Activated CD4-positive, CD25-positive, alpha-beta regulatory T cell treated with anti-CD3 and anti-CD28 coated beads, Interleukin-2, amount 50 U/mL, for 16 hours (primary cell): ENCODE measurements around the gene CPLANE2.
"Not testable (repeated sequence)": the region's sequence is repeated elsewhere in the genome, so short reads cannot be mapped to it uniquely, and the experiment has no call there.

ENCODE experiments used
- DNase-seq: peaks from one replicate; pipeline ENCODE4 v3.0.0-alpha.2; 2020; ENCODE audit warnings: low read depth, low spot score

Gene CPLANE2

DNA sequence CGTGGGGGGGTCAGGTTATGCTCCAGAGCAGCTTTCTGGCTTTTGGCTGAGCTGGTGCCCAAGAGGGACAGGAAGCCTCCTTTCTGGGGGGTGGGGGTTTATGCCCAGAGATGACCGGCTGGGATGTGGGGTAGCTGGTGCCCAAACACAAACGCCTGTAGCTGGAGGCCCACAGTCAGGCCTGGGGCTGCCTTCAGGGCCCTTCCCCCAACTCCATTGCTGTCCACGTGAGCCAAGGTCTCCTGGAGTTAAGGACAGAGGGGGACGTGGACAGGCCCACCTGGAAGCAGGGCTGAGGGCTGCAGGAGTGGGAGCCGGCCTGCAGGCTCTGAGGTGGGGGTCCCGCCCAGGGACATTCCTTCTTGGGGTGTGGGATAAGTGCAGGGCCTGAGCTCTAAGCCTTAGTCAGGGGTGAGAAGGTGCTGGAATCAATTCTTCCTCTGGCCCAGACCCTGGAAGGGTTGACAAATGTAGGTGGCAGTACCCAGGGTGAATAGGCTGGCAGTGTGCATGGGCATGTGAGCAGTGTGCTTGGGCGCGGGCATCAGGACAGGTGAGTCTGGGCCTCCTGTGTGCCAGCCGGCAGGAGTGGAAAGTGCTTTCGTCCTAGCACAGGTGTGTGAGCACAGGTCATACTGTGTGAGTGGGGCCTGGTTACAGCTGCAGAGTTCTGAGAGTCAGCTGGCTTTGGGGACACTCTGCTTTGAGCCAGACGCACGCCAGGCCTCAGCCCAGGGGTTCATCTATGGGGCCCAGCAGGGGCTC lies 6.8 kb downstream of the CPLANE2 start:
- DNase-seq, result no peak

DNA sequence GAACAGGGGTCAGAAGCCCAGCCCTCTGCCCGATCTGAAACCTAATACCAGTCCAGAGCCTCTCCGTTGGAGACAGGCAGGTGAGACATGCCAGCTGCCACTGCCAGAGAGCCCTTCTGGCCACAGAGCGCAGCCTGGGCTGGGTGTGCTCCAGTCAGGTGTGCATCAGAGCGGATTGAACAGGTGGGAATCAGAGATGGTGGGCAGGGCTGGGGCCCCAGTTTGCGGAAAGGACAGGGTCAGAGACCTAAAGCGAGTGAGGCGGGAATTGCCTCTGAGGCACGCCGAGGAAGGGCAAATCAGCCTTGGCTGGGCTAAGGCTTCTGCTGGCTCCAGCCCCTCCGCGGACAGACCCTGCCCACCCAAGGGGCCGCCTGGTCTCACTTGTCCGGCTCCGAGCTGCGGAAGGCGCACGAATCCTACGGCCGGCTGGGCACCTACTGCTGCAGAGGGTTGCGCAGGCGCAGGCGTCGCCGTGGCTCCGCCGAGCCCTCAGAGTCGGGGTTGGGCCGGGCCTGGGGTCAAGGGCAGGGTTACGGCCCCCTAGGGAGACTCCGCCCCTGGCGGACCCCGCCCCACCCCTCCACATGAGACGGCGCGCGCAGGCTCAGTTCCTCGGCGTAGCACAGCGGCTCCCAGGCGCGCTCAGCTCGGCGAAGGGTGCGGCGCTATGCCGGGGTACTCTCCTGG lies 10.3 kb downstream of the CPLANE2 start:
- DNase-seq, result no peak

DNA sequence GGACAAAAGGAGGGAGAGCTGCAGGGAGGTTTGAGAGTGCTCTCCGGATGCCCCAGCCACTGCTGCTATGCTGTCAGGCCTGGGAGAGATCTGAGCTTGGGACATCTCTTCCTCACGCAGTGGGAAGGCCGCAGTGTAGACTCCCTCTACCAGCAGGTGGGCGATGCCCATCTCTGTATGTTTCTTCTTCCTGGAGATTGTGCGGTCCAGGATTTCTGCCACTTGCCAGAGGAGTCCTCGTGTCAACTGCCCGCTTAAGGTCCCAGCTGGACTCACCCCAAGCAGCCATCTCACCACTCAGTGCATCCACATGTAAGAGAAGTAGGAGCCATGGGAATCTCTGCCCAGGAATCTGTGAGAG lies 10.9 kb downstream of the CPLANE2 start:
- no peak for DNase-seq

DNA sequence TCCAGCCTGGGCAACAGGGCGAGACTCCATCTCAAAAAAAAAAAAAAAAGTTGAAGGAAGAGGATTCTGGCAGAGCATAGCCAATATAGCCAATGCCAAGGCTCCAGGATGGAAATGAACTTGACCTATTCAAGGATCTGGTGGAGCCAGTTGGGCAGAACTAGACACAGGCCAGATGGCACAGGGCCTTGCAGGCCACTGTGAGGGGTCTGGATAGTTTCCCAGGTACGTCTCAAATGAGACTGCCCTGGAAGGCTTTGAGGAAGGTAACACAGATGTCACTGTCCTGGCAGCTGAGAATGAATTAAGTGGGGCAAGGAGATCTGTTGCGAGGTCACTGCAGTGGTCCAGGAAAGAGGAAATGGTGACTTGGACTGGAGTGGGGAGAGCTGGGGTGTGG lies 12.5 kb downstream of the CPLANE2 start:
- no peak for DNase-seq

DNA sequence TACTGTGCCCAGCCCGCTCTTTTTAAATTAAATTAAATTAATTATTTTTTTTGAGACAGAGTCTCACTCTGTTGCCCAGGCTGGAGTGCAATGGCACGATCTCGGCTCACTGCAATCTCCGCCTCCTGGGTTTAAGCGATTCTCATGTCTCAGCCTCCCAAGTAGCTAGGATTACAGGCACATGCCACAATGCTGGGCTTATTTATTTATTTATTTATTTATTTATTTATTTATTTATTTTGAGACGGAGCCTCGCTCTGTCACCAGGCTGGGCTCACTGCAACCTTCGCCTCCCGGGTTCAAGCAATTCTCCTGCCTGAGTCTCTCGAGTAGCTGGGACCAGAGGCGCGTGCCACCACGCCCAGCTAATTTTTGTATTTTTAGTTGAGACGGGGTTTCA lies 14.3 kb downstream of the CPLANE2 start:
- not testable (repeated sequence) for DNase-seq

DNA sequence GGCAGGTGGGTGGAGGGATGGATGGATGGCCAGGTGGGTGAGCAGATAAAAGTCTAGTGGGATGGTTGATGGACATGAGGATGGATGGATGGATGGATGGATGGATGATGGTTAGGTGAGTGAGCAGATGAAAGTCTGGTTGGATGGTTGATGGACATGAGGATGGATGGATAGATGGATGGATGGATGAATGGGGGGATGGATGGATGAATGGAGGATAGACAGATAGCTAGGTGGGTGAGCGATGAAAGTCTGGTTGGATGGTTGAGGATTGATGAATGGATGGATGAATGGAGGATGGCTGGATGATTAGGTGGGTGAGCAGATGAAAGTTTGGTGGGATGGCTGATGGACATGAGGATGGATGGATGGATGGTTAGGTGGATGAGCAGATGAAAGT lies 15.5 kb downstream of the CPLANE2 start:
- no peak for DNase-seq

DNA sequence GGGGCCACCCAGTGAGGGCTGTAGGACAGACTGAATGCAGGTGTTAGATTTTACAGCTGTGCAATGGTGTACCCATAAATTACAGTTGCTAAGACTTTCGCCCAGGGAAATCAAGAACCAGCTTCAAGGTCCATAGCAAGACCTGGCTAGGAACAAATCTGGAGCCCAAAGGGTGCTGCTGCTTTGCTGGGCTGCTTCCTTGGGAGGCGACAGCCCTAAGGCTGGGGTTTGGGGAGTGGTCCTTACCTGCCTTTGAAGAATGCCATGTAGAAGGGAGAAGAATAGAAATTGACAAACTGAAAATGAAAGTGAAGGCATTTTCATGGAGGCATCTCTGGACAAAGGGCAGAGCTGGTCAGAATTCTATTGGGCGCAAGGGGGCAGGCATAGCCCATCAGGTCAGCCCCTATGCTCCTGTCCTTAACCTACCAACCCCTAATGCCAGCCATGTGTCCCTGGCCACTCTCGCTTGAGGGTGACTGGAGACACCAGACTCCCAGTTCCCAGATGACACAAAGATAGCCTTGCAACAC lies 16.9 kb downstream of the CPLANE2 start:
- DNase-seq, result no peak

DNA sequence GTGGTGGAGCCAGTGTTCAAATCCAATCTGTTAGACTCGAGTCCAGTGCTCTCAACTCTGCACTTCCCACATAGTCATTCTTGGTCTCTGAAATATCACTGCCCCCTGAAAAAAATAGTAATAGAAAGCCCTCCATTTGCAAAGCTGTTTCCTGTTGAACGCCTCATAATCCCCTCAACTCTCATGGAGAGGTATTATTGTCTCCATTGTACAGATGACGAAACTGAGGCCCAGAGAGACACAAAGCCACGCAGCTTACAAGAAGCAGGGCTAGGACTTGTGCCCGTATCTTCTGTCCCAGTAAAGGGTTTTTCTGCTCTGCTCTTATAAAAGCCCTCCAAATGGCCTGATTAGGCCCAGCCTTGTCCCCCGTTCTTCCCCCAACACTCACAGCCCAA lies 18.3 kb downstream of the CPLANE2 start:
- no peak for DNase-seq

DNA sequence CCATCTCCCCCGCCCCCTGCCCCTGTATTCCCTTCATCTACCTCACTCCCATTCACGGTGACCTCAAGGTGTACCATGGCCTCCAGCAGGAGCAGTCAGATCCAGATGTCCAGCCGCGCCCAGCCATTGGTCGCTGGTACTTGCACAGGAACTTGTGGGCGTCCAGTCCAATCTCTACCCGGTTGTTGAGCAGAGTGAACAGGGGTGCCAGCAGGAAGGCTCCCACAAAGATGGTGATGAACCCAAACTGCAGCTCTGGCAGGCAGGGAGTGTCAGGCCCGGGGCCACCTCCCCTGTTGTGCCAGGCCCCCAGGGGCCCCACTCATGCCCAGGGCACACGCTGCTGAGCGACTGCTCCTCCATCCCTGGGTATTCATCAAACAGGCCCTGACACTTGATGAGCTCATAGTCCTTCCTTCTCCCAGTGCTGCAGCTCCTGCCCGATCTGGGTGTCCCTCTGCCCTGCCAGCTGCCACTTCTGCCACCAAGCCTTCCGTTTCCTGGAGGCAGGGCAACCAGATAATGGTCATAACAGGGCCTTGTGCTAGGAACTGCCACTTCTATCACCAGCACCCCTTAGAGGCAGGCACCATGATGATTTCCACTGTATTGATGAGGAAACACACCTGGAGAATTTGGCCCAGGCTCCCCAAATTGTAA lies 18.8 kb downstream of the CPLANE2 start:
- DNase-seq, result no peak

DNA sequence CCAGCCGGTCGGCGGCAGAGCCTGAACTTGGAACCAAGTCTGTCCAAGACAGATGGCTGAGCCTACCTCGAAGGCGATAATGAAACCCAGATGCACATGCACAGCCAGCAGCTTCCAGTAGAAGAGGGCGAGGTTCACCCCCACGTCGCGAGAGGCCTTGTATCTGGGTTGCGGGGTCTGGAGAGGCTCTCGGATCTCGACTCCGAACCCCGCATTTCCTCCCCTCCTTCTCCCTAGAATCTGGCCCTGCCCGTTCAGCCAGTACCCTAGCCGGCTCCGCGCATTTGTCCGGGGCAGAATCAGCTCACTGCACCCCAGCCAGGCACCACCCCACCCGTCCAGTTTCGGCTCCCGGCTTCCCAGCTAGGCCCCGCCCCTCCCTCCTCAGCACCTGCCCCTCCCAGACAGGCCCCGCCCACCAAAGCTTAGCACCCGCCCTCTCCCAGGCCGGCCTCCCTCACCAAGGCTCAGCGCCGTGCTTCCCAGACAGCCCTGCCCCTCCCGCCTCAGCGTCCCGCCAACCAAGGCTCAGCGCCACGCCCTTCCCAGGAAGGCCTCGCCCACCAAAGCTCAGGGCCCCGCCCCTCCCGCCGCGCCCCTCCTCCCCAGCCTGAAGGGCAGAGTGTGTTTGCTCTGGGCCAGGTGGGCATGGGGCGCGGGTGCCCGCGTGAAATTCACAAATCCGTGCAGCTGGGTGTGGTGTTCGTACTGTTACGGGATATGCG lies 19.8 kb downstream of the CPLANE2 start:
- peak; percentile 75 for DNase-seq

DNA sequence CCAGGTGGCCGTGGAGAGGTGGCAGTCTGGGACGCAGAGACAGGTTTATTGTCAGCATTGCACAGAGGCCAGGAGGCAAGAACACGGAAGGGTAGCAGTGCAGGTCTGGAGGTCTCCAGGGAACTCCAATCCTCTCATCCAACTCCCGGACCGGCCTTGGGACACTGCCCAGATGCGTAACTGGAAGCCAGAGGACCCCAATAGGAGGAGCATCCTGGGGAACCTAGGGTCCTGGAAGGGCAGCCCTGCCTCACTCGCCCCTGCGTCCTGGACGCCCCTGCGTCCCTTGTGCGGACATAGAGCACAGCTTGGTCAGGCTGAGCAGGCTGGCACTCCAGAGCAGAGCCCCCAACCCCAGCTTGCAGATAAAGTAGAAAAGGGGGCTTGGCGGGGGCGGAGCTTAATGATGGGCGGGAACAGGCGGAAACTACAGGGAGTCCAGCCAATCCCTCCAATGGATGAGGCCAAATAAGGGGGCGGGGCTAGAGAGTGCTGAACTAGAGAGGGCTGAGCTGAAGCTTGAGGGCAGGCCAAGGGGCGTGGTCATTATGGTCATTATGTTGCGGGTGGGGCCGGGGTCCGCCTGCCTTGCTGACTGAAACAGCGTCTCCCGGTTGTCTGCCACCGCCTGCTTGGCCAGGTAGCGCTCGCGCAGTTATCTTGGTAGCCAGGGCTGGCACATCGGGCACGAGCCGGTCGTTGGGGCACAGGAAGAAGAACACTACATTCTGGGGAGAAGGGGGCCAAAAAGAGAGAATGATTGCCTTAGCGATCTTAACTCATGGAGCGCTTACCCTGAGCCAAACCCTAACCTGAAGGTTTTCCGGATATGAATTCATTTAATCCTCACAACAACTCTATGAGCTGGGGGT lies 20.9 kb downstream of the CPLANE2 start:
- no peak for DNase-seq

DNA sequence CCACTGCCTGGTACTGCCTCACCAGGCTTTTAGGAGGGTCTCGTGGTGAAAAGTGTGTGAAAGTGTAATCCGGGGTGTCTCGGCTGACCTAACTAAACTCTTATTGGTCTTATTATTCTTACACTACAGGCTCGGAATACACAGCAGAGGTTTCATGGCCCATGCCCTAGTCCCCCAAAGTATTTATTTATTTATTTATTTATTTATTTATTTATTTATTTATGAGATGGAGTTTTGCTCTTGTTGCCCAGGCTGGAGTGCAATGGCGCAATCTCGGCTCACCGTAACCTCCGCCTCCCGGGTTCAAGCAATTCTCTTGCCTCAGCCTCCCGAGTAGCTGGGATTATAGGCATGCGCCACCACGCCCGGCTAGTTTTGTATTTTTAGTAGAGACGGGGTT lies 21.7 kb downstream of the CPLANE2 start:
- not testable (repeated sequence) for DNase-seq

DNA sequence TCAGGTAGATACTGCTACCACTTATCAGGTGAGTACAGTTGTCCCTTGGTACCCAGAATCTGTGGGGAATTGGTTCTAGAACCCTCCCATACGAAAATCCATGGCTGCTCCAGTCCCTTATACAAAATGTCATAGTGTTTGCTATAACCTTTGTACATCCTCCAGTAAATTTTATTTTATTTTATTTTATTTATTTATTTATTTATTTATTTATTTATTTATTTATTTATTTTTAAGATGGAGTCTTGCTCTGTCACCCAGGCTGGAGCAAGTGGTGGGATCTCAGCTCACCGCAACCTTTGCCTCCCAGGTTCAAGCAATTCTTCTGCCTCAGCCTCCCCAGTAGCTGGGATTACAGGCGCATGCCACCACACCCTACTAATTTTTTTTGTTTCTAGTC lies 23.4 kb downstream of the CPLANE2 start:
- DNase-seq, result not testable (repeated sequence)

DNA sequence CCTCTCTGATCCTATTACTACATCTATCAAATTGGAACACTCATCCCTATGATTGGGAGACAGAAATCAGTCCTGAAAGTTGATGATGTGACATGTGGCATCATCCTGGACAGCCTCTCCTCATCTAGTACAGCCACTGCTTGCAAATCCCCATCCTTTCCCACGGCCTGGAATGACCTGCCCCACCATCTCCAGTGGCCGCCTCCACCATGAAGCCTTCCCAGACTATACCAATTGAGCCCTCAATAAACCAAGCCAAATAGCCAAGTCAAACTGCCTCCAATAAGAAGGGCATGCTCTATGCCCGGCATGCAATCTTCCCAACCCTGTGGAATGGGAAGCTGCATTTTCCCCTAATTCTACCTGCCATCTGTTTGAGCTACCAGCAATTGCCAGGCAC lies 24.0 kb downstream of the CPLANE2 start:
- DNase-seq, result no peak

DNA sequence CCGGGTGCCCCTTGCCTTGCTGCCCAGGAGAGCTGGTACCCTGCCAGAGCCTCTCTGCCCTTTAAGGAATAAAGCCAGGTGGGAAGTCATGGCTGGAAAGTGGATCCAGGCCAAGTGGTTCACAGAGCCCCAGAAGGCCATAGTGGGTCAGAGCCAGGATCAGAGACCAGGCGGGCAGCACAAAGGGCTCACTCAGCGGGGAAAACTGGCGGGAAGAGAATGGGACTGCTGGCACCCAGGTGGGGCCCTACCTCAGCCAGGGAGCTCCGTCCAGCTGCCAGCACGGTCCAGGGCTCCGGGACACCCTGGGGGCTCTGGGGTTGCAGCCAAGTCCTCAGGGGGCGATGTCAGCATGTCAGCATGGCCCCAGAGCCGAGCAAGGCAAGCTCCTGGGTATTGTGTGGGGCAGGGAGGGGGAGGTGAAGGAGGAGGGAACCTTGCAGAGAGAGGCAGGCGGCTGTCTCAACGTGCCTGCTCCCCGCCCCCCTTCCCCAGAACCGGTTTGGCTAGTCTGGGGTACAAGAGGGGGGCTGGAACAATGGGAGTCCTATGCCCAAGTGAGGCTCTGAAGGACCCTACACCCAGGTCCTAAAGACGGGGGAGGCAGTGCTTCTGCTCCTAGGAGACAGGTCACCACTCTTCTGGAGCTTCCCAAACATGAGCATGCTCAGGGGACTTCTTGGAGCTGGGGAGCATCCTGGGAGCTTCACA lies 24.6 kb downstream of the CPLANE2 start, which contains the start of gene ARHGEF19:
Gene ARHGEF19 (minus strand): TSS at position 402 of the 711 bp plus-strand sequence. CDS start 3,598 bp downstream, outside the sequence.
- no peak for DNase-seq

DNA sequence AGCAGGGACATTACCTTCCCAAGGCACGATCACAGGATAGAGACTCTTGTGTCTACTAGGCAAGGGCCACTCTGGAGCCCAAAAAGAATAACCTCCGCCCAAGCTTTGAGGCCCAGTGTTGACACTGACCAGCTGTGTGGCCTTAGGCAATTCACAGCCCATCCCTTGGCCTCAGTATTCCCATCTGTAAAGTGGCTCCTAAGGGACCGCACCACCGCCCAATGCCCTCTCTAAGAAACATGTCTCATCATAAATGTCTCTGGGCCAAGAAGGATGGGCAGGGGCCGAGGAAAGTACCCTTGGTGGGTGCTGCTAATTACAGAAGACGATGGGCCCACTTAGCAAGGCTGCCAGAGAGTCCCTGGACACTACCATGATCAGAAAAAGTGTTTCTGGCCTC lies 25.2 kb downstream of the CPLANE2 start:
- DNase-seq, result no peak

DNA sequence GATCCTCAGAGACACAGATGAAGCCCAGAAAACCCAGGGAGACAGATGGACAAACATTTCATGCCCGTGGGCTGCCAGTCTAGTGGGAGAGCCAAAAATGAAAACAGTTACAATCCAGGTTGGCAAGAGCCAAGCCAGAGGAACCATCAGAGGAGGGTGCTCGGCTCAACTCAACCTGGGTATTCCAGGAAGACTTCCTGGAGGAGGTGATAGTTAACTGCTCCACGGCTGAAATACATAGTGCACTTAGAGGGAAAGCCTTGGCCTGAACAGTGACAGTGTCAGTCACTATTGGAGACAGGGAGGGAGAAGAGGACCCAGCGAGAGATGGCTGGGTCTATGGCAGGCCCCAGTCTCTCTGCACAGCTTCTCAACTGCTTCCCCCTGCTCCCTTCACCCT lies 26.4 kb downstream of the CPLANE2 start:
- DNase-seq, result no peak

DNA sequence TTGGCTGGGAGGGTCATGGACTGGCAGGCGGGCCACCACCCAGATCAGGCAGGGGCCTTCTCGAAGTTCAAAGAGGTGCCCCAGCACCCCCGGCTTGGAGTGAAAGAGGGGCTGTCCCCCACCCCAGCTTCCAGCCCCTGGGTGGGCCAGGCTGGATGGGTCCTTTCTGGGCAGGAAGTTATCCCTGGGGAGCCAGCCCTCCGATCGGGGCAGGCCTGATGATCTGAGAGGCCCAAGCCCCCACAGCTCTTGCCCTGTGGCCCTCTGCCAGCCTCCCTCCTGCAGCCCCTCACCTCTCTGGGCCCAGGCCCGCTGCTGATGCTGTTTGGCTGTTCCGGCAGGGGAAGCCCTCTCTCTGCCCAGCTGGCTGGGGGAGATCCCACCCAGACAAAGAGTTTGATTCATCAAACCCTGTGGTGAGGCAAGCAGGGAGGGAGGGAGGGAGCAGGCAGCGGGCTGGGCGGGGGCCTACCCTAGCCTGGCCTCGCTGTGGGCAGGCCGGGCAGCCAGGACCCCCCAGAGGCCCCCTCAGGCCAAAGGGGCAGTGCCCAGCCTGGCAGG lies 27.1 kb downstream of the CPLANE2 start:
- DNase-seq, result no peak

DNA sequence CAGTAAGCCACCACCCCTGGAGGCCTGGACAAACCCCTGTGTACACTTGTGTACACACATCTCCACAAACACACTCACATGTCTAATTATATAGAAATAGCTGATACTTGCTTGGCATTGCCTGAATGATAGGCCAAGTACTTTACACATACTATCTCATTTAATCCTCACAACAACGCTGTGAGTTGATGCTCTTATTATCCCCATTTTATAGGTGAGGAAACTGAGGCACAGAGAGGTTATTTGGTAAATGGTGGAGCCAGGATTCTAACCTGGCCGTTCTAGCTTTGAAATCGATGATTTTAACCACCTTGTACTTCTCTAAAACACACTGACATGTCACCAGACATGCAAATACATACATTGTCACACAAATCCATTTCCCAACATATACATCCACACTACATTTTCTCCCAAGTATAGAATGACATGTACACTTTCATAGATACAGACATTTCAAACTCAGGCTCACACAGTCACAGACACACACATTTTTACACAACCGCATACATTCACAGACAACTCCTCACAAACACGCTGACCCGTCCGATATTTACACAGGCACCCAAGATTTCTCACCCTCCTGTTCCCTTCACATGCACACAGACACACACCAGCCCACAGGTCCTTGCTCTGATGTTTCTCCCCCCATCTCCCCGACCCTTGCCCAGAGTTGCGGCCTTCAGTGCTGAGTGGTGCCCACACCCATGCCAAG lies 27.7 kb downstream of the CPLANE2 start:
- DNase-seq, result no peak
